Measurements from ENCODE around the gene VPS41. TPM values are rescaled to one million over a fixed set of nuclear protein-coding genes. Genes with fewer than 3 reads are reported as not detected.

The VPS41 gene
- total RNA-seq, 1 experiment from 2014 or later = 31.4 TPM

GRCh38 chr7:38759028-38759427 lies 150.0 kb downstream of the VPS41 start:
- Mint-ChIP-seq H3K36me3 (ENCODE audit: insufficient read depth, unreplicated experiment) (no peaks in the 10 kb centered on the region), H3K27me3 (ENCODE audit: insufficient read depth, unreplicated experiment) (no peaks in the 10 kb centered on the region), H3K27ac (ENCODE audit: low read depth, unreplicated experiment) (no peak overlapping the region), H3K4me3 (ENCODE audit: unreplicated experiment) (no peak overlapping the region), H3K9me3 (ENCODE audit: unreplicated experiment) (no peaks in the 10 kb centered on the region), H3K4me1 (ENCODE audit: insufficient read depth, unreplicated experiment) (peaks cover 6% of the 10 kb centered on the region)
- intact Hi-C loops (cut with micrococcal nuclease) = no loop called here
- BruUV-seq (replicated peaks) = no TSS peak
- no peak for TF ChIP-seq CTCF (IDR thresholded peaks at IDR 0.05; ENCODE audit: unreplicated experiment)
- ChIA-PET POLR2A (no interaction called here), CTCF (no interaction called here)
- DNase-seq (ENCODE audit: unreplicated experiment) = no peak

- BruUV-seq (replicated peaks) = no TSS peak
Measured at GRCh38 chr7:38757931-38758330, 151.1 kb downstream of the VPS41 start.

GRCh38 chr7:38756521-38756920 lies 152.5 kb downstream of the VPS41 start:
- Mint-ChIP-seq H3K27me3 (ENCODE audit: insufficient read depth, unreplicated experiment) (no peaks in the 10 kb centered on the region), H3K27ac (ENCODE audit: low read depth, unreplicated experiment) (no peak overlapping the region), H3K9me3 (ENCODE audit: unreplicated experiment) (no peaks in the 10 kb centered on the region), H3K4me1 (ENCODE audit: insufficient read depth, unreplicated experiment) (peaks cover 6% of the 10 kb centered on the region), H3K4me3 (ENCODE audit: unreplicated experiment) (no peak overlapping the region), H3K36me3 (ENCODE audit: insufficient read depth, unreplicated experiment) (peaks cover 9% of the 10 kb centered on the region)
- POLR2A ChIA-PET = no interaction called here
- intact Hi-C loops (cut with micrococcal nuclease) = no loop called here
- no peak for TF ChIP-seq CTCF (IDR thresholded peaks at IDR 0.05; ENCODE audit: unreplicated experiment)
- no TSS peak for BruUV-seq (replicated peaks)
- peak; percentile 24 for DNase-seq (ENCODE audit: unreplicated experiment)
- CTCF ChIA-PET = interaction anchor here (0.8 kb wide), 1 partner anchor 322 kb away, joined by 3 read pairs; no protein-coding TSS in a partner anchor

More at GRCh38 chr7:38757931-38758330, 151.1 kb downstream of the VPS41 start:
- Mint-ChIP-seq H3K4me3 (ENCODE audit: unreplicated experiment) (no peak overlapping the region), H3K27me3 (ENCODE audit: insufficient read depth, unreplicated experiment) (no peaks in the 10 kb centered on the region), H3K36me3 (ENCODE audit: insufficient read depth, unreplicated experiment) (peaks cover 1% of the 10 kb centered on the region), H3K27ac (ENCODE audit: low read depth, unreplicated experiment) (no peak overlapping the region), H3K9me3 (ENCODE audit: unreplicated experiment) (no peaks in the 10 kb centered on the region), H3K4me1 (ENCODE audit: insufficient read depth, unreplicated experiment) (peaks cover 6% of the 10 kb centered on the region)
- intact Hi-C loops (cut with micrococcal nuclease) = no loop called here
- POLR2A ChIA-PET = no interaction called here
- CTCF ChIA-PET = no interaction called here
- DNase-seq (ENCODE audit: unreplicated experiment) = no peak
- TF ChIP-seq CTCF (IDR thresholded peaks at IDR 0.05; ENCODE audit: unreplicated experiment) = no peak

- BruUV-seq (replicated peaks) = no TSS peak
- Mint-ChIP-seq H3K27me3 (ENCODE audit: insufficient read depth, unreplicated experiment) (no peaks in the 10 kb centered on the region), H3K27ac (ENCODE audit: low read depth, unreplicated experiment) (peak overlapping the region; percentile 62), H3K36me3 (ENCODE audit: insufficient read depth, unreplicated experiment) (peaks cover 13% of the 10 kb centered on the region), H3K4me3 (ENCODE audit: unreplicated experiment) (no peak overlapping the region), H3K4me1 (ENCODE audit: insufficient read depth, unreplicated experiment) (peaks cover 9% of the 10 kb centered on the region), H3K9me3 (ENCODE audit: unreplicated experiment) (no peaks in the 10 kb centered on the region)
- CTCF ChIA-PET = interaction anchor here (0.6 kb wide), 1 partner anchor 1208 kb away, joined by 3 read pairs; no protein-coding TSS in a partner anchor
- intact Hi-C loops (cut with micrococcal nuclease) = no loop called here
- no peak for DNase-seq (ENCODE audit: unreplicated experiment)
- TF ChIP-seq CTCF (IDR thresholded peaks at IDR 0.05; ENCODE audit: unreplicated experiment) = no peak
- POLR2A ChIA-PET = no interaction called here
Measured at GRCh38 chr7:38753347-38753746, 155.6 kb downstream of the VPS41 start.
